Heart left ventricle (tissue), 13 donors: ENCODE measurements around the gene ODAD3.

Source experiments
- CTCF ChIP-seq, 12 donors: fragments of 200-600 bp; sonication (generic) in 4 of 12; IDR thresholded peaks; one replicate each; pipeline versions ENCODE4 v1.5.0 to v1.8.0; 2018 to 2022; ENCODE audit warnings: antibody characterized with exemption in 12 of 12, mild to moderate bottlenecking in 5 of 12
- POLR2A ChIP-seq, 2 donors: fragments of 450-650 bp; IDR thresholded peaks; one replicate each; pipeline ENCODE4 v1.6.1; 2017; ENCODE audit warnings: antibody characterized with exemption in 2 of 2, mild to moderate bottlenecking in 2 of 2, moderate library complexity in 2 of 2
- donor health status: ischemic (EF 13 %, LVEDD 7.1; RV severe dilation, severe dysfunction).
- donor health status: DM: no; HTN: yes; CAD: no.
- donor health status: DM: no; HTN: no; CAD: no.
- donor health status: ischemic (EF 25% LVEDD 6.9; RV normal size, moderate dysfunction).
- donor health status: ischemic (EF 25% LVEDD 5.7; RV mildly dilated, moderate dysfunction).
- donor health status: ischemic (EF 35%, LVEDD 5.7; RV mildly dilated, moderate dysfunction).
- donor health status: nonischemic (EF 11% LVEDD 7.7; RV severe dilation, severe dysfunction).
- donor health status: DM: yes; HTN: yes; CAD: no.
- donor health status: PGD.
- donor health status: ischemic (EF 29% LVEDD 5.4; RV normal size, mild dysfunction).
- donor health status: nonischemic (EF 23%, LVEDD 6.1; RV moderate dilation, normal function).

GRCh38 chr19:11480715-11481533, 46.0 kb upstream of the ODAD3 start, which contains the start of gene ELAVL3:
- TF ChIP-seq CTCF (IDR thresholded peaks at IDR 0.05) (no peak), POLR2A (IDR thresholded peaks at IDR 0.05) (no peak)
